HuH-7 (cell line): ENCODE results near the gene KLHL17.
A peak's percentile ranks its signal among the peaks of the same experiment; 100 is the strongest.
"Not testable (repeated sequence)": the region's sequence is repeated elsewhere in the genome, so short reads cannot be mapped to it uniquely, and the experiment has no call there.

Experiments
- DNase-seq: peaks from one replicate; pipeline ENCODE4 v3.0.0; 2011; ENCODE audit warnings: low spot score

The KLHL17 gene

GRCh38 chr1:1003618-1004419, 43.4 kb downstream of the KLHL17 start:
- no peak for DNase-seq

- no peak for DNase-seq
Measured at GRCh38 chr1:1004420-1004779, 44.0 kb downstream of the KLHL17 start.

DNA sequence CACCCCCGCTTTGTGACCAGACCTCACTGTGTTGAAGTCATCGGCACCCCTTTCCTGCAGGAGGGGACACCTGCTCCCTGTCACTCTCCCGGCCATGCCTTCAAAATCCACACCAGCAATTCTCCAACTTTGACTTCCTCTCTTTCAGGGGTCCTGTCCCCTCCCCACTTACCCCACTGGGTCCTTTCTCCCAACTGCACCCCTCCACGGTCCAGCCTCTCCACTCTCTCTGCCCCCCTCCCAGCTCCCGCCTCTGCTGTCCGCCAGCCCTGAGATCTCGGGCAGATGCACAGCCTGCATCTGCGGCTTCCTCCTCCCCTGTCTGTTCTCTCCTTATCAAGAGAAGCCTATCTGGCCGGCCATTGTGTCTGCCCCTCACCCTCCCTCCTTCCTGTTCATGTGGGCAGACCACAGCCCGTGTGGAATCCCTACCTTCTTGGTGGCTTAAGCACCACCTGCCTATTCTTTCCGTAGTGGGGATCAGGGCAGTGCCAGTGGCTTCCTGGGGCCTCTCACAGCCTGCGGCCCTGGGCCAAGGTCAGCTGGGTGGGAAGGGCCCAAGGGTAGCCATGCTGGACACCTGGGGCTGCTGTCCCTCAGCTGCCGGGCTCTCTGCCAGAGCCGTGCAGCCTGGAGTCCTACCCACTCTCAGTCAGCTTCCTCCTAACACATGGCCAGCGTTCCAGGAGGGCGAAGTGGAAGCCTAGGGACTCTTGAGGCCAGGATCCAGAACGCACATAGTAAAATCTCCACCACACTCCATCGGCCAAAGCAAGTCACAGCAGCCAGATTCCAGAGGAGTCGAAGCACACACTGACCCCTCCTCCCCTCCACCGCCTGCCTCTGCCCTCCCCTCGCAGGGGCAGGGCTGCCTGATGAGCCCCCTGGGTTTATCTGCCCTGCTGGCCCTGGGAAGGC, 44.7 kb downstream of the KLHL17 start:
- DNase-seq: no peak

- DNase-seq: no peak
Measured at GRCh38 chr1:1005774-1006304, 45.5 kb downstream of the KLHL17 start.

GRCh38 chr1:1006305-1007159, 46.1 kb downstream of the KLHL17 start:
- DNase-seq: peak; percentile 80

GRCh38 chr1:1010131-1010530, 49.7 kb downstream of the KLHL17 start:
- not testable (repeated sequence) for DNase-seq

- DNase-seq: no peak
Measured at GRCh38 chr1:1011396-1011949, 51.1 kb downstream of the KLHL17 start.

GRCh38 chr1:1012736-1013104, 52.3 kb downstream of the KLHL17 start:
- DNase-seq: not testable (repeated sequence)

GRCh38 chr1:1013105-1013921, 52.9 kb downstream of the KLHL17 start, which contains the start of gene ISG15:
Gene ISG15 (plus strand): TSS chr1:1013497. CDS start chr1:1013574, 77 bp downstream.
- DNase-seq: peak; percentile 71

GRCh38 chr1:1013922-1014648, 53.7 kb downstream of the KLHL17 start:
- DNase-seq: no peak

DNA sequence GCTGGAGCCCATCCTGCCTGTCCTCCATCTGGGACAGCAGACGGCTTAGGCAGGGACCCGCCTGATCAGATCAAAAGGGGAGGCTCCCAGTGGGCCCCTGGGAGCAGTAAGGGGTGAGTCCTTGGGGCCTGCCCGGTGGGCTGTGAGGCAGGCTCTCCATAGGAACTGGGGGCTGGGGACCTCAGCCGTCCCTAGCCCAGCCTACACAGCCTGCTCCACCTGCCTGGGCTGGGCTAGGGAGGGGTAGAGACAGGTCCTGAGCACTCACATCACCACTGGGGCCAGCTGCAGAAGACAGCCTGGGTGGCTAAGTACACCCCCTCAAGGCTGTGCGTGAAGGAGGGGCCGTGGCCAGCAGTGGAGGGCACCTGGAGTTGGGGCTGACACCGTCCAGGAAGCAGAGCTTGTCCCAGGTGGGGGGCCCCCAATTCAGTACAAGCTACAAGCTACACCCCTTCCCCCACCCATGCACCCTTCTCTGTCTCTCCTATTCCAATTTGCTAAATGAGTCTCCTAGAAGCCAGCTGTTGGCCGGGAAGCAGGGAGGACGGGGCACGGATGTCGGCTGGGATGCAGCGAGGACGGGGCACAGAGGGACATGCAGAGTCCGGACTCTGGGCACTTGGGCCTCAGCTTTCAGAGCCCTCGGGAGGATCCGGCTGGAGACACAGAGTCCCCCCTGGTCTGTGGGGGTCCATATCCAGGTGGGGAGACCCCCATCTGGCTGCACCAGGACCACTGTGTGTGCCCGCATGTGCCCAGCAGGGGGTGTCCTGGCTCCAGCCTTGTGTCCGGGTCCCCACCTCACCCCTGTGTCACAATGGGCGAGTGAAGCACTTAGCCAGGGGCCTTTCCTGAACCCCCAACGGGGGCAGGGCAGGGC, 54.7 kb downstream of the KLHL17 start:
- no peak for DNase-seq
